Adrenal gland (tissue), 5 donors: ENCODE results near the gene METAP2.
A peak's percentile ranks its signal among the peaks of the same experiment; 100 is the strongest.

ENCODE experiments used
- CTCF ChIP-seq, 6 experiments: fragments of 450-650 bp in 4 of 6; fragments of 200-600 bp in 2 of 6; sonication (generic) in 1 of 6; IDR thresholded peaks; 1 replicate in 5 of 6; 2 replicates in 1 of 6; pipeline versions ENCODE4 v1.5.1 to v1.8.0; 2016 to 2021; ENCODE audit warnings: antibody characterized with exemption in 6 of 6, mild to moderate bottlenecking in 2 of 6, moderate library complexity in 1 of 6
- POLR2A ChIP-seq, 2 donors: fragments of 450-650 bp; IDR thresholded peaks; one replicate each; pipeline ENCODE4 v1.6.1; 2017; ENCODE audit warnings: antibody characterized with exemption in 2 of 2, mild to moderate bottlenecking in 2 of 2, moderate library complexity in 1 of 2
- donor health status: DM: no; HTN: no; CAD: no.

GRCh38 chr12:95473884-95474659, at the start of gene METAP2:
- no peak for TF ChIP-seq CTCF (IDR thresholded peaks at IDR 0.05)
- peak; percentile 92 to 98 for TF ChIP-seq POLR2A (IDR thresholded peaks at IDR 0.05)
